CD4-positive, alpha-beta T cell treated with Interferon alpha-2 for 1 hour (primary cell): ENCODE results near the gene COG4.

ENCODE experiments used
- DNase-seq, 2 donors: peaks; one replicate each; pipeline ENCODE4 v3.0.0-alpha.2; 2020 to 2022

Gene COG4

GRCh38 chr16:70430667-70431536, 92.5 kb downstream of the COG4 start:
- peak; percentile 76 to 82 for DNase-seq
